Smooth muscle cell of the pulmonary artery (primary cell): ENCODE data around the gene GPATCH8. TPM values are rescaled to one million over a fixed set of nuclear protein-coding genes. Genes with fewer than 3 reads are reported as not detected.

Experiments used
- total RNA-seq: library from RNA; depleted of rRNA; stranded (reverse); fragments of >200 nt; gene quantifications from 2 replicates; pipeline ENCODE4 v1.2.3, GENCODE V29; 2014

The GPATCH8 gene
- 16.8 and 19.3 TPM in 2 replicates for total RNA-seq

DNA sequence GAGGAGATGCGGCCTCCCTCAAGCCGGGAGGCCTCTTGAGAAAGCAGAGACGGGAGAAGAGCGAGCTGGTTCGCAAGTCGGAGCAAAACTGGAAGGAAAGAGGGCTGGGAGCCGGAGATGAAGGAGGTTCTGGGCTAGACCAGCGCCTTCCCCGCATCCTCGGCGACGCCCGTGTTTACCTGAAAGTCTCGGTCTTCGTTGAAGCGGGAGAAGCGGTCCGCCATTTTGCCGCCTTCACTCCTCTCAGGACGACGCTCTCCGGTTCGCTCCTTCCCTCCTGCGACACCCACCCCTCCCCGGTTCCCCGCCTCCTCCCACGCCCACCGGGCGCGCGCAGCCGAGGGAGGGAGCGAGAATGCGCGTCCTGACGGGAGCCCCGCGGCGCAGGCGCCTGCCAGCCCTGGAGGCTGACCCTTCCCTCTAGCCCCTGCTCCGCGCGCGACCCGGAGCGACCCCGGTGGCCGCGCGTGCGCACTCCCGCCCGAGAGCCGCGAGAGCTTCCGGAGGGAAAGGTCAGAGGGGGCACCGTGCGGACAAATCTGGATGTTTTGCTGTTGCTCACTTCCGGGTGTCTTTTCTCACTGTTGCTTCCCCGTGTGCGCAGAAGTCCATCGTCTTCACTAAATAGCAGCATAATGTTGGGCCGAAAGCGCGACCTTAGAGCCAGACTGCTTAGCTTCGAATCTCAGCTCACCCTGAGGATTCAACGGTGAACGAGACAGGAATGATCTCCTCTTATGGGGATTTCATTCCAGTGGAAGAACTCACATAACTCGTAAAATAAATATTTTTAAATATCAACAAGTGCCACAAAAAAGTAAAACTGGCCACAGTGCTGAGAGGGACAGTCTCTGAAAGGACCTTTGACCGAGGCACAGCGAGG lies at the start of gene GPATCH8:
Gene GPATCH8 (minus strand): TSS at position 260 of the 883 bp plus-strand sequence. CDS start 36 bp downstream, at position 224.

DNA sequence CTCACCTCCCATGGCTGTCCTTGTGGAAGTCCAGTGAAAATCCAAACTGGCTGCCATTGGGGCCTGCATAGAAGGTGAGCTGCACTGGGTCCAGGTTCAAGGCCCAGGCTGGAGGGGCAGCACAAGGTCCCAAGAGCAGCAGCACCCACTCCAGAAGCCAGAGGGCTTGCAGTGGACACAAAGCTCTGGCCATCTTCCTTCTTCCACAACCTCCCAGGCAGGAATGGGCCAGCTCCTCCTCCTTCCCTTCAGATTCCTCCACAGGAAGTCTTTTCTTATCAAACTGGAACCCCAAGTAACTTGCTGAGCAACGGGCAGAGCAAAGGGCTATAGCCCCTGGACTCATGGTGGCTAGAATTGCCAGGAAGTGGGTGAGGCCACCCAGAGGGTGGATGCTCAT lies 113.9 kb downstream of the GPATCH8 start, which contains the start of gene ITGA2B:
Gene ITGA2B (minus strand): TSS at position 369 of the 400 bp plus-strand sequence. CDS start 176 bp downstream, at position 193.

DNA sequence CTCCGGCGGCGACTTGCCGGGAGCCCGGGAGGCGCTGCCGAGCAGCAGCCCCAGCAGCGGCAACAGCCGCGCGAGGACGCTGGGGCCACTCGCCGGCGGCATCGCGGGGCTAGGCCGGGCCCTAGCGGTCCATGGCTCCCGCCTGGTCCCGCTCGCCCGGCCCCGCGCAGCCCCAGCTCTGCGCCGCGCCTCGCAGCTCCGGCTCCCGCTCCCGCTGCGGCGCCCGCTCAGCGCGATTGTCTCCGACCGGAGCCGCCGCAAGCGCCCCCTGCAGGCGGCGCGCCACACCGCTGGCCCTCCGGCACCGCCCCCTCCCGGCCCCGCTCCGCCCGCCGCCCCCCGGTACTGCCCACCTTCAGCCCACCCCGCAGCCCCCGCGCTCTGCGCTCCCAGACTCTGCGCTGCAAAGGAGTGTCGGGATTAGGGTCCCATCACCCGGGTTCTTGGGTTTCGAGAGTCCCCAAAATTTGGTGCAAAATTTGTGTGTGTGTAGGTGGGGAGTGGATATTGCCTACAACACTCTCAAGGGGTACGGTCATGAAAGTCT lies 139.5 kb downstream of the GPATCH8 start, which contains the start of gene FAM171A2:
Gene FAM171A2 (minus strand): TSS at position 241 of the 547 bp plus-strand sequence. CDS start 139 bp downstream, at position 102.

Other genes with a start within 250 kb of the GPATCH8 start
- not detected in 2 replicates for gene SLC4A1, start 235.3 kb downstream of the GPATCH8 start, total RNA-seq
- 0.13 and 0.20 TPM in 2 replicates for gene RUNDC3A, start 194.8 kb downstream of the GPATCH8 start, total RNA-seq
- gene SLC25A39, start 178.6 kb downstream of the GPATCH8 start, total RNA-seq, result 64.0 and 102 TPM in 2 replicates
- gene GRN, start 158.1 kb downstream of the GPATCH8 start, total RNA-seq, result 556 and 750 TPM in 2 replicates
- gene FAM171A2, start 139.6 kb downstream of the GPATCH8 start, total RNA-seq, result 4.5 and 5.7 TPM in 2 replicates
- 0.30 and 0.46 TPM in 2 replicates for gene ITGA2B, start 113.8 kb downstream of the GPATCH8 start, total RNA-seq
- 27.6 and 32.5 TPM in 2 replicates for gene FZD2, start 54.1 kb upstream of the GPATCH8 start, total RNA-seq
- 0.07 TPM in 1 of 2 replicates, not detected in the other for gene MEIOC, start 153.1 kb upstream of the GPATCH8 start, total RNA-seq
- gene CCDC43, start 186.4 kb upstream of the GPATCH8 start, total RNA-seq, result 24.0 and 26.8 TPM in 2 replicates
- 2.3 and 2.7 TPM in 2 replicates for gene DBF4B, start 205.3 kb upstream of the GPATCH8 start, total RNA-seq